ENCODE measurements around the gene CXCL6. TPM values are rescaled to one million over a fixed set of nuclear protein-coding genes. Genes with fewer than 3 reads are reported as not detected.

Gene CXCL6
- total RNA-seq, 4 donors from 2014 or later: not detected

- Histone ChIP-seq H3K4me1 (no peaks in the 10 kb centered on the region), H3K4me3 (no peak overlapping the region), H3K27me3 (peaks cover 4% of the 10 kb centered on the region), H3K36me3 (no peaks in the 10 kb centered on the region), H3K27ac (no peak overlapping the region), H3K9me3 (no peaks in the 10 kb centered on the region)
- intact Hi-C loops (cut with DNase I; ENCODE audit: low total_unique reads) (no loop called here), in situ Hi-C loops (cut with MboI; ENCODE audit: low pct_ligation_motif_present in 1 of 4, low pct_unique_long_range_greater_than_20kb in 1 of 4, low sequenced_read_pairs in 3 of 4) (no loop called here)
- 80 to 87% methylated on average over 3 of the region's 3 CpGs for WGBS, 2 donors (ENCODE audit: low coverage in 1 of 2)
- no peak for TF ChIP-seq EP300 (IDR thresholded peaks at IDR 0.05; ENCODE audit: low read depth)
- TF ChIP-seq CTCF (IDR thresholded peaks at IDR 0.05): no peak
- TF ChIP-seq POLR2AphosphoS5 (IDR thresholded peaks at IDR 0.05): no peak
- TF ChIP-seq POLR2A (IDR thresholded peaks at IDR 0.05): no peak
- DNase-seq: no peak
These were observed 7.9 kb downstream of the CXCL6 start for GRCh38 chr4:73844345-73844744.

- no peak for DNase-seq
- no peaks in the 10 kb centered on the region for H3K36me3 ChIP-seq
- no peaks in the 10 kb centered on the region for H3K4me1 ChIP-seq
- H3K4me3 ChIP-seq: no peak overlapping the region
- TF ChIP-seq POLR2AphosphoS5 (IDR thresholded peaks at IDR 0.05) (no peak), EP300 (IDR thresholded peaks at IDR 0.05; ENCODE audit: low read depth) (no peak), POLR2A (IDR thresholded peaks at IDR 0.05) (no peak), CTCF (IDR thresholded peaks at IDR 0.05) (no peak)
- H3K27ac ChIP-seq: no peak overlapping the region
- intact Hi-C loops (cut with DNase I; ENCODE audit: low total_unique reads) (no loop called here), in situ Hi-C loops (cut with MboI; ENCODE audit: low pct_ligation_motif_present in 1 of 4, low pct_unique_long_range_greater_than_20kb in 1 of 4, low sequenced_read_pairs in 3 of 4) (no loop called here)
- WGBS, 2 donors (ENCODE audit: low coverage in 1 of 2): 69 to 74% methylated on average over 2 of the region's 2 CpGs
- no peaks in the 10 kb centered on the region for H3K9me3 ChIP-seq
- H3K27me3 ChIP-seq: no peaks in the 10 kb centered on the region
These were observed 8.3 kb downstream of the CXCL6 start for GRCh38 chr4:73844806-73845205.

- no peak overlapping the region for H3K27ac ChIP-seq
- H3K4me3 ChIP-seq: no peak overlapping the region
- no peaks in the 10 kb centered on the region for H3K4me1 ChIP-seq
- H3K27me3 ChIP-seq: peaks cover 4% of the 10 kb centered on the region
- no peak for DNase-seq
- H3K9me3 ChIP-seq: no peaks in the 10 kb centered on the region
- no peaks in the 10 kb centered on the region for H3K36me3 ChIP-seq
- TF ChIP-seq POLR2AphosphoS5 (IDR thresholded peaks at IDR 0.05) (no peak), EP300 (IDR thresholded peaks at IDR 0.05; ENCODE audit: low read depth) (no peak), CTCF (IDR thresholded peaks at IDR 0.05) (no peak), POLR2A (IDR thresholded peaks at IDR 0.05) (no peak)
- 75 to 93% methylated on average over 2 to 3 of the region's 3 CpGs for WGBS, 2 donors (ENCODE audit: low coverage in 1 of 2)
- in situ Hi-C loops (cut with MboI; ENCODE audit: low pct_ligation_motif_present in 1 of 4, low pct_unique_long_range_greater_than_20kb in 1 of 4, low sequenced_read_pairs in 3 of 4) (no loop called here), intact Hi-C loops (cut with DNase I; ENCODE audit: low total_unique reads) (no loop called here)
These were observed 11.2 kb downstream of the CXCL6 start for GRCh38 chr4:73847526-73848182.

- Histone ChIP-seq H3K27ac (no peak overlapping the region), H3K36me3 (no peaks in the 10 kb centered on the region), H3K4me3 (no peak overlapping the region), H3K4me1 (peaks cover 0 to 3% (median 0%) of the 10 kb centered on the region in 4 donors), H3K27me3 (peaks cover 4% of the 10 kb centered on the region), H3K9me3 (no peaks in the 10 kb centered on the region)
- in situ Hi-C loops (cut with MboI; ENCODE audit: low pct_ligation_motif_present in 1 of 4, low pct_unique_long_range_greater_than_20kb in 1 of 4, low sequenced_read_pairs in 3 of 4) (no loop called here), intact Hi-C loops (cut with DNase I; ENCODE audit: low total_unique reads) (no loop called here)
- TF ChIP-seq CTCF (IDR thresholded peaks at IDR 0.05): no peak
- TF ChIP-seq POLR2A (IDR thresholded peaks at IDR 0.05): no peak
- TF ChIP-seq POLR2AphosphoS5 (IDR thresholded peaks at IDR 0.05): no peak
- TF ChIP-seq EP300 (IDR thresholded peaks at IDR 0.05; ENCODE audit: low read depth): no peak
- no peak for DNase-seq
- 80 to 100% methylated on average over 1 of the region's 1 CpG for WGBS, 2 donors (ENCODE audit: low coverage in 1 of 2)
These were observed 11.8 kb downstream of the CXCL6 start for GRCh38 chr4:73848183-73848777.

Data from transverse colon (tissue), 4 donors.